ENCODE measurements around the gene SPATA6L.

SPATA6L gene

GRCh38 chr9:4620881-4621555, 45.3 kb downstream of the SPATA6L start:
- DNase-seq: no peak

GRCh38 chr9:4620057-4620765, 46.1 kb downstream of the SPATA6L start:
- DNase-seq: no peak

DNA sequence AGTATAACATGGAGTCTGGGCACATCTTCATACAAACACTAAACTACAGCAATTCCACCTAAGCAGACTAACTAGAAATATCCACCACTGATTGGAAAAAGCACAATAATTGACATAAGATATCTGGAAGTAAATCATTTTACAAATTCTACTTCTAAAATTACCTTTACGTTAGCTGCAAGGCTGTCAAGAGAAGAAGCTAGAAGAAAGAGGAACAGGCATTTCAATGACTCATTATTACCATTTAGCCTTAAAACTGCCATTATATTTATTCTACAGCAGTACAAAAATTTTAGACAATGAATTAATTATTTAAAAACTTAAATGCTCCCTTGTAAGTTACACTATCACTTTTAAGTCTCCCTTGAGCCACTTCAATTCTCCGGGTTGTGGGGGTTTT, 47.6 kb downstream of the SPATA6L start:
- DNase-seq: no peak

- no peak for DNase-seq
Observed at GRCh38 chr9:4617752-4618151, 48.5 kb downstream of the SPATA6L start.

DNA sequence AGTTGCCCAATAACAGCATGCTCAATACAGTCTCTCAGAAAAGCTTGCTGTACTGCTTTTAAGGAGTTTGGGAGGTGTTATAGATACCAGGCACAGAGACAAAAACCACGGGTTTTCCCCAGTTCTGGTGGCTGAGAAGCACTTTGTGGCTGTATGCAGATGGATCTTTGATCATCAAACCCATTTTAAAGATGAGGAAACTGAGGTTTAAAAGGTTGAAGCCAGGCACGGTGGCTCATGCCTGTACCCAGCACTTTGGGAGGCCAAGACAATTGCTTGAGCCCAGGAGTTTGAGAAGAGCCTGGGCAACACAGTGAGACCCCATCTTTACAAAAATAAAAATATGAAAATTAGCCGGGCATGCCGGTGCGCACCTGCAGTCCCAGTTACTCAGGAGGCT, 50.5 kb downstream of the SPATA6L start:
- DNase-seq: no peak

DNA sequence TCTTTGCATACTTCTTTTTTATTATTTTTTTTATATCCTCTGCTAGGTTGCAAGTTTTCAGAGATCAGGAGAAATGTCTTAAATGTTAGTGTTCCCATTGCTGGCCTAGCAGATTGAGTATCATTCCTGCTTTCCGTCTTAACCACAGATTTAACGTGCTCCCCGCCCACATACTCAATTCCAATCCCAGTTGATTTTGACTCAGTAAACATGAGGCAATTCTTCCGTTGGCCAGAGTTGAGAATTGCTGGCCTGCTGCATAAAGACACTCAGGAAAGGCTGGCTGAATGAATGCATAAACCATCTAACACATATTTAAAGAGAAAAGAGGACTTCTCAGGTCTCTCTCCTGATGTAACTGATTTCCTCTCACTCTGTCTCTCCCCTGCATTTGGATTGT, 51.0 kb downstream of the SPATA6L start:
- DNase-seq: no peak

DNA sequence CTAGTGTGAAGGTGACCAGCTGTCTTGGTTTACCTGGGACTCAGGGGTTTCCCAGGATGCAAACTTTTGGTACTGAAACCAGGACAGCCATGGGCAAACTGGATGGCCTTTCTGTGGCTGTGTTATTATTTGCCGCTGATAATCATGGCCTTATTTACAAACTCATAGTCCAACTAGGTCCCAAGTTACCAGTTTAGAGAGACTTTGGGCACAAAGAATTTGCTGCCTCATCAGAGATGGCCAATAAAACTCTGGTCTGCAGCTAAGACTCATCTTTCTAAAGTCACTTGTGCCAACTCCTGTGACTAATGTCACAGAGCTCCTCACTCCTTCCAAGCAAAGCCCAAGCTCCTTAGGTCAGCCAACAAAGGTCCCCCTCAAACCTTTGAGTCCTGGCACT, 51.7 kb downstream of the SPATA6L start:
- DNase-seq: no peak

- DNase-seq: peak; percentile 56
Observed at GRCh38 chr9:4606033-4606432, 60.2 kb downstream of the SPATA6L start.

DNA sequence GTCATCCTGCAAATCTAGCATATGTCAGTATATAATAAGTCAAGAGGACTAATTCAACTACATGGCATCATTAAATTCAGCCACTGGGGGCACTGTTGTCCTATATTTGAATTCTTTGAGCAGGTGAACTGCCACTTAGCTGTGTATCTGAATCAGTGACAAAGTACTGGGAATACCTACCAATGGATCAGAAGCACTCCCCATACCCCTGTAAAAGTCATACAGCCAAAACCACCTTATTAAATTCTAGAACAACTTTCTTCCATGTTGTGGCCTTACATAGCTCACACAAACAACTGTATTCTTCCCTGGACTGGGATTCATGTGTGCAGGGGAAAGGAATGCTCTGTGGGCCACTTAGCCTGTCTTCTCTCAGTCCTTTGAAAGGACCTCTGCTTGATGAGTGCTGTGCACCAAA, 61.6 kb downstream of the SPATA6L start:
- peak; percentile 82 for DNase-seq

DNA sequence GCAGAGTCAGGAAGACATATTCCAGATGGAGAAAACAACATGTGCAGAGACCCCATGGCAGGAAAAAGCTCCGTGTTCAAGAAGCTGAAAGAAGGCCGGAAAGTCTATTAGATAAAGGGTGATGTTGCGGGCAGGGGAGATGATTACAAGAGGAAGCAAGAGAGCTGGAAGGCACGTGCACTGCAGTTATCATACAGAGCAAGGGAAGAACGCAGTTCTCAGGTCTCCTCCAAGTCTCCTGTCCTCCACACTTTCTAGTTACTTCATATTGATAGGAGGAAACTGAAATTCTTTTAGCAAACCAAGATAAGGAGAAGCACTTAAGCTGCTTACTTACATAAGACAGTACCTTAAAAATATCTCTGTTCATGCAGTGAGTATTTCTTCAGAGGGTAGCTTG, 62.5 kb downstream of the SPATA6L start:
- DNase-seq: no peak

- DNase-seq: no peak
Observed at GRCh38 chr9:4600368-4600767, 65.9 kb downstream of the SPATA6L start.

- DNase-seq: no peak
Observed at GRCh38 chr9:4596165-4596922, 69.9 kb downstream of the SPATA6L start.

GRCh38 chr9:4594994-4595393, 71.3 kb downstream of the SPATA6L start:
- DNase-seq: no peak

- DNase-seq: no peak
Observed at GRCh38 chr9:4594545-4594944, 71.7 kb downstream of the SPATA6L start.

- DNase-seq: no peak
Observed at GRCh38 chr9:4592886-4593285, 73.4 kb downstream of the SPATA6L start.

DNA sequence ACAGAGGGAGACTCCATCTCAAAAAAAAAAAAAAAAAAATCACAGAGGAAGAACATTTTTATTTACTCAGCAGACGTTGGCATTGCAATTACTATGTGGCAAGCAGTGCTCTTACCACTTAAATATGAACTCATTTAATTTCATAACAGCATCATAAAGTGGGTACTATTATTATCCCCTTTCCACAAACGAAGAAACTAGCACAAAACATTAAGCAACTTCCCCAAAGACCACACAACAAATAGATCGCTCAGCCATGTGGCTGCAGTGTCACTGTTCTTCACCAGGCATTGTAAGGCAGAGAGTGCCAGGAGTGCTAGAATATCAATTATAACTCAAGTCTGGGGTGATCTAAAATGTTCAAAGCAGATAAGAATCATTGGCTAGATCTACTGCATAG, 74.0 kb downstream of the SPATA6L start:
- no peak for DNase-seq

DNA sequence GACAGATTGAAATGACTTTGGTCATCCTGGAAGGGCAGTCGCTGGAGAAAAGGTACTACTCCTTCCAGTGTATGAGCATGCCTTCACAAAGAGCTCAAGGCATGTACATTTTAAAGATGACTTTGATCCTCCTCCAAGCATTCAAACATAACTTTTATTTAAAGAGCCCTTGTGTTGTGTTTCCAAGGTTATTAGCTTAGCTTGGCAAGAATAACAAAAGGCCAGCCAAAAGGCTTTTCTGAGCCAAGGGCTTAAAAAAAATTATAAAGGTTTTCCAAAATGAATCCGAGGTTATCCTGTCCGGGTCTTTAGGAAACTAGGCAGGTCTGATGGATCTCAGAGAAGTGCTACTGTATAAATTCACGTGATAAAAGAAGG, 75.2 kb downstream of the SPATA6L start:
- DNase-seq: no peak

DNA sequence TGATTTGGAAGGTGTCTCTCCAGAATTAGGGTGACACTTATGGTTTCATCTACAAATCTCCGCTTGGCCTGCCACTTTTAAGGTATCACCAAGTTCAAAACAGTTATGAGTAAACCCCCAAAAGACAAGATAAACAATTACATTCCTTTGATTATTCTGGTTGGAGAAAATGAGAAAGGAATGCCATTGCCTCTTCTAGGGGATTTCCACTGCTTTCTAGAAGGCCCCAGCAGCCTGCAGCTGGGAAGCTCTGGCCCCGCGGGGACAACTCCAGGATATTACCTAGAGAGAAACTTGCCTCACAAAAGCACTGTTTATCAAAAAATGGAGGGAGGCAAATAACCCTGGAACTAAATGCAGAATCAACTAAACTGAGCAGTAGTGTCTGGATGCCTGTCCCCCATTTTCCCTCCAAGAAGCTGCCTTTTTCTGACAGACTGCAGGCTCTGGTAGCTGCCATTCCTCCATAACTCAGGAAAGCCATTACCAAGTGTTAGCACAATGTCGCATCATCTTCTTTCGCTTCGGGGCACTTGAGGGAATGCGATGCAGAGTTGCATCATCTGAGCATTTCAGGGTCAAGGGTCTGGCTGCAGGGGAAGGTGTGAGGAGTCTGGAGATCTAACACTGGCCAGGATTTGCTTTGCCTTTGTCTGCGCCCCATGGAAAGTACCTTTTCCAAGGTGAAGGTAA, 75.7 kb downstream of the SPATA6L start:
- DNase-seq: no peak

DNA sequence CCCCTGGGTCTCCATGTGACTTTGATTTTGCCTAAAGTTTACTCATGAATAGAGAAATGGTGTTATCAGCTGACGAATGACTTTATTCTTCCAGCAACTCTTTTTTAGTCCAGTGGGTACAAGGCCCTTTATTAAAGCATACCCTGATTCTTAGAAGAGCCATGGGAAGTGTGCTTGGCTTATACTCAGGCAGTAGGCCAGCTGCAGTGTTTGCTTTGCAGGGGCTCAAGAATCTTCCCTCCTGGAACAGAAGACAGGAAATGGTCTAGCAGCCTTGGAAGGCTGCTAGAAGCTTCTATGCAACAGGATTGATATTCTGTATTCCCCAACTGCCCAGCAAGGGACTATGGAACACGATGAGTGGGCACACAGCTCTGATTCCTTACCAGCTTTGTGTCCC, 77.6 kb downstream of the SPATA6L start:
- no peak for DNase-seq

GRCh38 chr9:4585135-4585534, 81.1 kb downstream of the SPATA6L start:
- no peak for DNase-seq

DNA sequence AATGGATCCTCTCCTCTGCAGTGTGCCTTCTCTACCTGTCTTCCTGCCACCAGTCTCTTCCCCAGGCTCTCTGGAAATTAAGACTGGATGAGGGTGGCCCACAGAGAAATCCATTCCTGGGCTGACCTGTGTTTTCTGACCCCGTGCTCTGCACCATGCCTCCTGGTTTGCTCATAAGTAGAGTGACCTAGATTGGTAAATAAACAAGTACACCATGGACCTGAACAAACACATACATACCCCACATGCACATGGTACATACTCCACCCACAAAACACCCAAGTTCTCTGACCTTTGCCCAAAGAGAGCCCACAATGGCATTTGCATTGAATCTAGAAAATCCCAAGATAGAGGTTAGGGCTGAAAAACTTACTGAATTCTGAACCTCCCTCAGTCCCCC, 81.6 kb downstream of the SPATA6L start:
- no peak for DNase-seq

- DNase-seq: no peak
Observed at GRCh38 chr9:4583001-4583400, 83.3 kb downstream of the SPATA6L start.

GRCh38 chr9:4581861-4582565, 84.3 kb downstream of the SPATA6L start:
- DNase-seq: no peak

Measured in NCI-H146 (cell line).